HepG2 (cell line): ENCODE data around the gene EXOC7. TPM values are rescaled to one million over a fixed set of nuclear protein-coding genes. Genes with fewer than 3 reads are reported as not detected.
A peak's percentile ranks its signal among the peaks of the same experiment; 100 is the strongest.

Experiments used
- AKAP8 ChIP-seq: sonication (generic); formaldehyde crosslinking; IDR thresholded peaks from 2 replicates; pipeline ENCODE4 v1.5.1; 2020; ENCODE audit warnings: mild to moderate bottlenecking, missing genetic modification reagents
- DMTF1 ChIP-seq: sonication (generic); formaldehyde crosslinking; IDR thresholded peaks from 2 replicates; pipeline ENCODE4 v1.4.0; 2020; ENCODE audit warnings: mild to moderate bottlenecking, missing genetic modification reagents
- ELF4 ChIP-seq: sonication (generic); formaldehyde crosslinking; IDR thresholded peaks from 2 replicates; pipeline ENCODE4 v1.5.0; 2020; ENCODE audit warnings: missing genetic modification reagents, mild to moderate bottlenecking, moderate library complexity, borderline replicate concordance
- GABPA ChIP-seq, 2 experiments: IDR thresholded peaks; 2 replicates each; pipeline ENCODE4 v1.6.1; 2011 to 2016; ENCODE audit warnings: low read depth in 2 of 2, low read length in 1 of 2, missing biosample characterization in 1 of 2, missing genetic modification characterization in 1 of 2
- GRHL1 ChIP-seq: sonication (generic); formaldehyde crosslinking; conservative IDR thresholded peaks from 2 replicates; pipeline ENCODE4 v1.8.0; 2022; ENCODE audit warnings: missing genetic modification reagents
- HMGA1 ChIP-seq: sonication (generic); formaldehyde crosslinking; conservative IDR thresholded peaks from 2 replicates; pipeline ENCODE4 v1.4.0; 2020; ENCODE audit warnings: missing genetic modification reagents
- JARID2 ChIP-seq: sonication (generic); formaldehyde crosslinking; IDR thresholded peaks from 2 replicates; pipeline ENCODE4 v1.8.1; 2023; ENCODE audit warnings: missing genetic modification reagents, inconsistent platforms; ENCODE audit not compliant: insufficient replicate concordance
- MIER3 ChIP-seq: IDR thresholded peaks from 2 replicates; pipeline ENCODE4 v1.6.1; 2016; ENCODE audit warnings: missing compliant biosample characterization, borderline replicate concordance
- MTF1 ChIP-seq: sonication (generic); formaldehyde crosslinking; IDR thresholded peaks from 2 replicates; pipeline ENCODE4 v1.5.0; 2020; ENCODE audit warnings: missing genetic modification reagents
- NPAS2 ChIP-seq: sonication (generic); formaldehyde crosslinking; IDR thresholded peaks from 2 replicates; pipeline ENCODE4 v1.8.0; 2022; ENCODE audit warnings: mild to moderate bottlenecking, missing genetic modification reagents, borderline replicate concordance
- PAF1 ChIP-seq: IDR thresholded peaks from 2 replicates; pipeline ENCODE4 v1.6.1; 2016; ENCODE audit warnings: missing genetic modification reagents, missing compliant biosample characterization
- PAX8 ChIP-seq: sonication (generic); formaldehyde crosslinking; IDR thresholded peaks from 2 replicates; pipeline ENCODE4 v1.8.0; 2022; ENCODE audit warnings: mild to moderate bottlenecking, missing genetic modification reagents, borderline replicate concordance
- PHF5A ChIP-seq: IDR thresholded peaks from one replicate; pipeline ENCODE4 v1.6.1; 2018; ENCODE audit warnings: low read depth, missing genetic modification reagents; ENCODE audit not compliant: unreplicated experiment
- PLRG1 ChIP-seq: fragments of 450-650 bp; conservative IDR thresholded peaks from 2 replicates; pipeline ENCODE4 v1.6.1; 2016
- SOX13 ChIP-seq, 3 experiments: fragments of 450-650 bp in 1 of 3; sonication (generic) in 1 of 3; formaldehyde crosslinking in 1 of 3; IDR thresholded peaks in 2 of 3; conservative IDR thresholded peaks in 1 of 3; 2 replicates each; pipeline versions ENCODE4 v1.5.0 to v1.6.1; 2016 to 2020; ENCODE audit warnings: antibody characterized with exemption in 1 of 3, mild to moderate bottlenecking in 1 of 3, missing compliant biosample characterization in 1 of 3, missing genetic modification reagents in 1 of 3, moderate library complexity in 1 of 3
- SRSF1 ChIP-seq: fragments of 200-400 bp; formaldehyde crosslinking; optimal IDR thresholded peaks from 2 replicates; pipeline ENCODE3; 2017; ENCODE audit warnings: mild to moderate bottlenecking, low read depth, low read length, moderate library complexity
- YEATS2 ChIP-seq: sonication (generic); formaldehyde crosslinking; IDR thresholded peaks from 2 replicates; pipeline ENCODE4 v1.4.0; 2020; ENCODE audit warnings: missing genetic modification reagents, borderline replicate concordance
- ZBTB43 ChIP-seq: sonication (generic); formaldehyde crosslinking; conservative IDR thresholded peaks from 2 replicates; pipeline ENCODE4 v1.4.0; 2020; ENCODE audit warnings: missing genetic modification reagents
- ZNF205 ChIP-seq: IDR thresholded peaks from 2 replicates; pipeline ENCODE4 v1.6.1; 2018; ENCODE audit warnings: missing biosample characterization, missing genetic modification reagents
- ZNF24 ChIP-seq: fragments of 450-650 bp; IDR thresholded peaks from 2 replicates; pipeline ENCODE4 v1.6.1; 2017; ENCODE audit warnings: antibody characterized with exemption, mild to moderate bottlenecking
- ZNF367 ChIP-seq: sonication (generic); formaldehyde crosslinking; IDR thresholded peaks from 2 replicates; pipeline ENCODE4 v1.4.0; 2020; ENCODE audit warnings: missing genetic modification reagents, borderline replicate concordance
- ZNF576 ChIP-seq: sonication (generic); formaldehyde crosslinking; IDR thresholded peaks from 2 replicates; pipeline ENCODE4 v1.4.0; 2020; ENCODE audit warnings: mild to moderate bottlenecking, missing genetic modification reagents
- polyA plus RNA-seq, 8 experiments: library from polyadenylated mRNA; depleted of rRNA in 3 of 8; stranded (reverse) in 7 of 8; unstranded in 1 of 8; fragments of >200 nt; fragmentation: Illumina TruSeq in 4 of 8; extraction: Trizol in 4 of 8; gene quantifications; 2 replicates each; pipeline versions ENCODE4 v1.2.1 to v1.2.3, GENCODE V29; 2011 to 2016; ENCODE audit warnings: low read depth in 4 of 8, missing spikeins in 1 of 8, mixed read lengths in 1 of 8; ENCODE audit not compliant: insufficient read depth in 1 of 8
- total RNA-seq, 5 experiments: library from RNA; depleted of rRNA; stranded (reverse); fragments of >200 nt; fragmentation: Illumina TruSeq; extraction: Trizol; gene quantifications; 2 replicates each; pipeline ENCODE4 v1.2.3, GENCODE V29; 2016; ENCODE audit warnings: low read depth in 1 of 5

The EXOC7 gene
- total and polyA plus RNA-seq, 2 of the 13 experiments (the other 11 are each of a cell fraction or from before 2014, with no cell fraction given): 86.9 to 116 TPM

GRCh38 chr17:76081295-76082210 is 22.0 kb downstream of the EXOC7 start (continued):
- TF ChIP-seq GRHL1 (no peak), ZNF367 (CRISPR knock-in tag) (no peak), ZBTB43 (CRISPR knock-in tag) (no peak), HMGA1 (CRISPR knock-in tag) (no peak), PAF1 (CRISPR knock-in tag) (peak; percentile 38; the same call in 1 of the 2 replicates), MTF1 (CRISPR knock-in tag) (no peak), ZNF24 (no peak), DMTF1 (CRISPR knock-in tag) (no peak), SRSF1 (no peak), SOX13 (IDR thresholded peaks at IDR 0.05) (no peak), SOX13 (CRISPR knock-in tag; conservative IDR thresholded peaks at IDR 0.05 in 1 of 2, IDR thresholded peaks at IDR 0.05 in 1 of 2) (no peak), JARID2 (CRISPR knock-in tag) (no peak), PLRG1 (no peak), MIER3 (no peak), AKAP8 (peak; percentile 81), PHF5A (CRISPR knock-in tag) (no peak), PAX8 (CRISPR knock-in tag) (no peak), ELF4 (no peak), ZNF576 (no peak), NPAS2 (CRISPR knock-in tag) (no peak), GABPA (IDR thresholded peaks at IDR 0.05; ENCODE audit: low read depth, low read length) (no peak), GABPA (CRISPR knock-in tag; IDR thresholded peaks at IDR 0.05; ENCODE audit: low read depth) (no peak), ZNF205 (no peak), YEATS2 (CRISPR knock-in tag) (no peak)
